Thyroid gland (tissue), 4 donors: Measurements from ENCODE around the gene TMEM74B. TPM values are rescaled to one million over a fixed set of nuclear protein-coding genes. Genes with fewer than 3 reads are reported as not detected.

Experiments
- DNase-seq, 2 donors: peaks; one replicate each; pipeline ENCODE4 v3.0.0-alpha.2; 2019
- H3K27ac ChIP-seq, 3 donors: fragments of 200-600 bp; sonication (generic); 1 replicate in 2 of 3; 2 replicates in 1 of 3; pipeline ENCODE4 v1.5.1; 2016 to 2019; ENCODE audit warnings: mild to moderate bottlenecking in 1 of 3, moderate library complexity in 1 of 3
- H3K27me3 ChIP-seq: fragments of 200-600 bp; sonication (generic); one replicate; pipeline ENCODE4 v1.5.1; 2019
- H3K36me3 ChIP-seq, 2 donors: fragments of 200-600 bp; sonication (generic); one replicate each; pipeline ENCODE4 v1.5.1; 2016 to 2019
- H3K4me1 ChIP-seq, 2 donors: fragments of 200-600 bp; sonication (generic); one replicate each; pipeline ENCODE4 v1.5.1; 2017 to 2019
- H3K4me3 ChIP-seq, 3 donors: fragments of 200-600 bp; sonication (generic); replicated peaks in 1 of 3; 1 replicate in 2 of 3; 2 replicates in 1 of 3; pipeline ENCODE4 v1.5.1; 2016; ENCODE audit warnings: mild to moderate bottlenecking in 1 of 3
- H3K9me3 ChIP-seq: fragments of 200-600 bp; sonication (generic); one replicate; pipeline ENCODE4 v1.5.1; 2017
- CTCF ChIP-seq, 6 experiments: fragments of 200-600 bp in 3 of 6; fragments of 450-650 bp in 3 of 6; sonication (generic) in 3 of 6; IDR thresholded peaks; one replicate each; pipeline ENCODE4 v1.5.1; 2016 to 2019; ENCODE audit warnings: antibody characterized with exemption in 6 of 6, mild to moderate bottlenecking in 2 of 6, inconsistent platforms in 1 of 6, moderate library complexity in 1 of 6
- POLR2A ChIP-seq, 2 donors: fragments of 450-650 bp; IDR thresholded peaks; one replicate each; pipeline ENCODE4 v1.6.1; 2017; ENCODE audit warnings: antibody characterized with exemption in 2 of 2, mild to moderate bottlenecking in 2 of 2, moderate library complexity in 1 of 2
- WGBS, 2 donors: methylation state at CpG; one replicate each; pipeline ENCODE4 v1.1.5; 2017; 5-methylcytosine and 5-hydroxymethylcytosine counted together
- intact Hi-C: fragments of 100-400 bp; cut with DNase I; formaldehyde crosslinking; loops from one replicate; pipeline ENCODE4 v1.15.1; 2023
- total RNA-seq, 4 donors: library from RNA; depleted of rRNA; stranded (reverse); fragments of >200 nt; gene quantifications; one replicate each; pipeline ENCODE4 v1.2.3, GENCODE V29; 2016

The TMEM74B gene
- total RNA-seq, 4 donors from 2014 or later = 0.63 to 2.7 (median 1.8) TPM

- H3K27me3 ChIP-seq = no peaks in the 10 kb centered on the region
- intact Hi-C loops = no loop called here
- H3K9me3 ChIP-seq = no peaks in the 10 kb centered on the region
- H3K36me3 ChIP-seq = peaks cover 6 to 18% of the 10 kb centered on the region in 2 donors
- no peaks in the 10 kb centered on the region for H3K4me1 ChIP-seq
- 97% methylated on average over 5 of the region's 5 CpGs for WGBS, 2 donors
- H3K27ac ChIP-seq = no peak overlapping the region
- H3K4me3 ChIP-seq = no peak overlapping the region
- TF ChIP-seq POLR2A (IDR thresholded peaks at IDR 0.05) (no peak), CTCF (IDR thresholded peaks at IDR 0.05) (no peak)
- no peak for DNase-seq
Measured at GRCh38 chr20:1146957-1147356, 37.8 kb downstream of the TMEM74B start.

GRCh38 chr20:1144401-1145172, 40.2 kb downstream of the TMEM74B start:
- H3K4me3 ChIP-seq = no peak overlapping the region
- intact Hi-C loops = no loop called here
- peaks cover 6 to 22% of the 10 kb centered on the region in 2 donors for H3K36me3 ChIP-seq
- no peak for DNase-seq
- H3K9me3 ChIP-seq = no peaks in the 10 kb centered on the region
- H3K27me3 ChIP-seq = no peaks in the 10 kb centered on the region
- WGBS, 2 donors = 89 to 90% methylated on average over 10 of the region's 10 CpGs
- TF ChIP-seq POLR2A (IDR thresholded peaks at IDR 0.05) (no peak), CTCF (IDR thresholded peaks at IDR 0.05) (no peak)
- H3K4me1 ChIP-seq = no peaks in the 10 kb centered on the region
- H3K27ac ChIP-seq = no peak overlapping the region

GRCh38 chr20:1137236-1137635, 47.5 kb downstream of the TMEM74B start:
- peaks cover 27 to 37% of the 10 kb centered on the region in 2 donors for H3K36me3 ChIP-seq
- no peaks in the 10 kb centered on the region for H3K4me1 ChIP-seq
- no peak overlapping the region for H3K27ac ChIP-seq
- 71 to 86% methylated on average over 4 of the region's 4 CpGs for WGBS, 2 donors
- H3K27me3 ChIP-seq = no peaks in the 10 kb centered on the region
- no peaks in the 10 kb centered on the region for H3K9me3 ChIP-seq
- intact Hi-C loops = no loop called here
- no peak for TF ChIP-seq POLR2A (IDR thresholded peaks at IDR 0.05)
- no peak for TF ChIP-seq CTCF (IDR thresholded peaks at IDR 0.05)
- H3K4me3 ChIP-seq = no peak overlapping the region
- no peak for DNase-seq

GRCh38 chr20:1134836-1135235, 49.9 kb downstream of the TMEM74B start:
- Histone ChIP-seq H3K4me1 (no peaks in the 10 kb centered on the region), H3K36me3 (peaks cover 36 to 39% of the 10 kb centered on the region in 2 donors), H3K9me3 (no peaks in the 10 kb centered on the region), H3K27me3 (no peaks in the 10 kb centered on the region), H3K27ac (no peak overlapping the region), H3K4me3 (no peak overlapping the region)
- TF ChIP-seq POLR2A (IDR thresholded peaks at IDR 0.05) = no peak
- no peak for TF ChIP-seq CTCF (IDR thresholded peaks at IDR 0.05)
- WGBS, 2 donors = 95 to 97% methylated on average over 12 of the region's 12 CpGs
- intact Hi-C loops = no loop called here
- DNase-seq = no peak

GRCh38 chr20:1134355-1134754, 50.4 kb downstream of the TMEM74B start:
- no peaks in the 10 kb centered on the region for H3K9me3 ChIP-seq
- intact Hi-C loops = no loop called here
- H3K27me3 ChIP-seq = no peaks in the 10 kb centered on the region
- TF ChIP-seq POLR2A (IDR thresholded peaks at IDR 0.05) = no peak
- TF ChIP-seq CTCF (IDR thresholded peaks at IDR 0.05) = no peak
- no peak for DNase-seq
- H3K36me3 ChIP-seq = peaks cover 36 to 39% of the 10 kb centered on the region in 2 donors
- no peak overlapping the region for H3K27ac ChIP-seq
- no peaks in the 10 kb centered on the region for H3K4me1 ChIP-seq
- no peak overlapping the region for H3K4me3 ChIP-seq
- 91 to 100% methylated on average over 2 of the region's 2 CpGs for WGBS, 2 donors
